ENCODE results near the gene HTATIP2.

GRCh38 chr11:20373147-20373546, 9.6 kb downstream of the HTATIP2 start:
- no peak for TF ChIP-seq CTCF (conservative IDR thresholded peaks at IDR 0.05)
- no peak for TF ChIP-seq ZFX (IDR thresholded peaks at IDR 0.05)
